HG03175 (cell line): ENCODE measurements around the gene PRKAG2.
"Not testable (repeated sequence)": the region's sequence is repeated elsewhere in the genome, so short reads cannot be mapped to it uniquely, and the experiment has no call there.

Source experiments
- ATAC-seq: cut with Tn5 transposase; IDR thresholded peaks from one replicate; pipeline ENCODE4 v1.9.1; 2021; ENCODE audit warnings: mild to moderate bottlenecking, moderate library complexity; ENCODE audit not compliant: unreplicated experiment

Gene PRKAG2

DNA sequence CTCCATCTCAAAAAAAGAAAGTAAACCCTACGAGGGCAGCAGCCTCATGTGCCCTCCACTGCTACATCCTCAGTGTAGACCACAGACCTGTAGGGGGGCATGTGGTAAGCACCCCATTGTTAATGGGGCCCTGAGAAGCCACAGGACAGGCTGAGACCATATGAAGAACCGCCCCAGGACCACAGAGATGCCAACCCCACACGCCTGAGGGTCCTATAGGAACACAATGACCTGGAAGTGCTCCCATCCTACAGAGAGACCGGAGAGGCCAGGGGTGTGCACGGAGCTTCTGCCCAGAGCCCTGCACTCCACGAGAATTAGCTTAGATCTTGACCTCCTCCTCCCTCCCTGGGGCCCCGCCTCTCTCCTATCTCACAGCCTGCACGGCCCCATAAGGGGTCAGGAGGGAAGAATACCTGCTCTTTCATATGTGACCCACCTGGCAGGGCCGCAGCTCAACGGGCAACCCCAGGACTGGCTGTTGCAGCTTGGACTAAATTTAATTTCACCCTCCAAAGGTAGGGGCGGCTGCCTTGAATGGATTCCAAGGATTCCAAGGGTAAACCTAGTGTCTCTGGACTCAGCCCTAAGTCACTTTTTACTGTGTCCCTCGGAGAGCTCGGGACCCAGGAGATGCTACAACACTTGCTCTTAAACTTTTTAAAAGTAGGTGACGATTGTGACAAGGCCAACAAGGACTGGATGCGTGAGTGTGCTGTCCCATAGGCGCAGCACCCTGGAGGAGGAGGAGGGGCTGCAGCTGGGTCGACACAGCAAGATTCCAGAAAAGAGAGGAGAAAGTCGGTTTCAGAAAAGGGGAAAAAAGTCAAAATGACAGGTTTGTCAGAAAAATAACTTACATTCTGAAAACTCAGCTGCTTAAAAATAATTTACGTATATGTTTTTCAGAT lies 24.2 kb downstream of the PRKAG2 start:
- ATAC-seq: no peak

- no peak for ATAC-seq
Observed at GRCh38 chr7:151851782-151852181, 25.1 kb downstream of the PRKAG2 start.

- ATAC-seq: peak; percentile 60
Observed at GRCh38 chr7:151851145-151851751, 25.7 kb downstream of the PRKAG2 start.

GRCh38 chr7:151850491-151851124 lies 26.3 kb downstream of the PRKAG2 start:
- no peak for ATAC-seq

DNA sequence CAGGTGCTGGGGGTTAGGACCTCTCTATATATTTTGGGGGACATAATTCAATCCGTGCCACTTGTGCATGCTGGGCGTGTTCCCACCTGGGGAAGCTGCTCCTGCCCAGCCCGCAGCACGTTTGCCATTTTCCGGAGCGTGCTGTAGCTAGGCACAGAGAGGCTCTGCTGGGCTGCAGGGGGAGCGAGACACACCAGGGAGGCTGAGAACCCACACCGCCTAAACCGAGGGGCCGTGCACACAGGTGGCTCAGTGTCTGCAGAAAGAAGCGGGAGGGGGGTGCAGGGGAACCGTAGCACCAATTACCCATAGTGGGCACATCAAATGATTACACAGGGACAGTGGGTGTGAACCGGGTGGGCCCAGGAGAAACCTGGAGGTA lies 27.0 kb downstream of the PRKAG2 start:
- ATAC-seq: no peak

- ATAC-seq: no peak
Observed at GRCh38 chr7:151849008-151849878, 27.7 kb downstream of the PRKAG2 start.

- no peak for ATAC-seq
Observed at GRCh38 chr7:151847681-151848081, 29.2 kb downstream of the PRKAG2 start.

DNA sequence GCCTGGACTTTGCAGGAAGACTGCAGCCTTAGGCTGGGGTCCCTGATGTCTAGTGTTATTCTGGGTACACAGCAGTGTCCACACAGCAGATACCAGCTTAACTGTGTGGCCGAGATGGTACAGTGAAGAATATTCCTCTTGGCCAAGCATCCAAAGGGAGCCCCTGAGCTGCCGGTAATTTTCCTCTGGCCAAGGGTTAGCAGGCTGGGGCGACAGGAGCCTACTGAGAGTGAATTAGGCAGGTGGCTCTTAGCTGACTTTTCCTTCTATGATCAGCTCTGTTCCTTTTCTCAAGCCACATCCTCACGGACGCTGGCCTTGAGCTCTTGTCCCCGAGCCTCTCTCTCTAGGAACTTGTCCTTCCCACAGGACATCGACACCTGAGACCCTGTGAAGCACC lies 29.8 kb downstream of the PRKAG2 start:
- ATAC-seq: no peak

DNA sequence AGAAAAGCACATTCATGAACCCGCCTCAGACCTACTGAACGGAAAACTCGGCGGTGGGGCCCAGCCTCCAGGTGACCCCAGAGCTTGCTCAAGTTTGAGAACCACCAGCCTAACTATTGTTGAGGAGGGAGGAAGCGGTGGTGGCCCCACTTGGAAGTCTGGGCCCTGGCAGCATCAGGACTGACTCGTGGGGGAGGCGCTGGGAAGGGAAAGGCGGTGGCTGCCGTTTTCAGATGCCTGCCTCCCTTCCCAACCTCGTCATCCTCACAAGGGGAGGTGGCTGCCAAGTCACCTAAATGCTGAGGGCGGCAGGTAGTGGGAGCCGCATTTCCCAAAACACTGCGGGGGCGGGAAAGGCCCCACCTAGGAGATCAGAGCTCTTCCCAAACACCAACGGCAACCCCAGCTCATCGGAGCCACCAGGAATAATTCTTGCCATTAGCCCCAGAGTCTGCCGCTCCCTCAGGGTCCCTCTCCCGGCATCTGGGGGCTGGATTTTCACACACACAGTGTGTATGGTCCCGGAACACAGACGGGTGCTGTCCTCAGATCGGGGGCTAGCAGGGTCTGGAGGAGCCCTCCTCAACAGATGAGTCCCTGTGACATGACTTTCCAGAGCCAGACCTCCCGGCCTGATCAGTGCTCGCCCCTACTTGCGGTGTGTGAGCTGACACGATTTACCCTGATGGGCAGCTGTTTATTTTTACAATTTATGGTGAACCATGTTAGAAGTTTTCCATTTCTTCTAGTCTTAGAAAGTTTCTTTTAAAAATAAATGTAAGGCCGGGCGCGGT lies 31.3 kb downstream of the PRKAG2 start:
- ATAC-seq: no peak

DNA sequence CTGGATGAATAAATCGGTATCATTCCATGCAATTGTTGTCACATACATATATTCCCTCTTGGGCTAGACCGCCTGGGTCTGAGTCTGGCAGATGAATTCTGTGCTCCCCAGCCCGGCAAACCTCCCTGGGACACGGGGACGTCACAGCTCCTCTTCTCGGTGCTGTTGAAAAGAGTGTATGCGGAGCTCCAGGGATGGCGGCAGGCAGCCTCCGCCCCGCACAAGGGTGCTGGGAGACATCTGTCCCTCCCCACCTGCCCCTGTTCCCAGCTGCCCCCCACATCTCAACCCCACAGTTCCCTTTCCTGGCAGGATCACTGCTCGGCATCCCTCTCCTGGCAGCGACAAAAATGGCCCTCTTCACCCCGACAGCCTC lies 32.1 kb downstream of the PRKAG2 start:
- ATAC-seq: no peak

DNA sequence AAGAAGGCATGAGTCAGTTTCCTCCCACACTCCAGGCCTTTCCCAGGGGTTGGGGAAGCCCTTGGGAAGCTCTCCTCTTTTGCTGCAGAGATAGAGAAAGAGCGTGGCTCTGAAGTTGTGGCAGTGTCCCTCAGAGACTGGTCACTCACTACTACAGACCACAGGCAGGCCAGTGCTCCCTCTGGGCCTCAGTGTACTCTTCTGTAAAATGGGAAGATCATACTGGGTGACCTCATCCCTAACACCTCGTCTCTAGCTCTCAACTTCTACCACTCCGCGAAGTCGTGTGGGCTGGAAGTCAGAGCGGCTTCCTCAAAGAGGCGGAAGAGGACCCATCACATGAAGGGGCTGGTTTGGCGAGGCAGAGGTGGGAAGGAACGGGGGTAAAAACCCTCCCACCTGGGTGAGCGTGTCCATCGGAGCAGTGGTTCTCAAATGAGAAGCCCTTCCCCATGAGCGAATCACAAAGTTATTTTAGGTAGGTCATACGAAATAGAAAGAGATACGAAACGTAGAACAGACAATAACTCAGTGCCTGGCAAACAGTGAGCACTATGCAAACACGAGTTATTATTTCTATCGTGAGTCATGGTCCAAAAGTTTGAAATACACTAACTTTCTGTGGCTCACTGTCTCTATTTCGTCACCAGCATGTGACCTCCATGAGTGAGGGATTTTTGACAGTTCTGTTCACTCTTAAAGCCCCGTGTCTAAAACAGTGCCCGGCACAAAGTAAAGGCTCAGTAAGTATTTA lies 32.7 kb downstream of the PRKAG2 start:
- no peak for ATAC-seq

- no peak for ATAC-seq
Observed at GRCh38 chr7:151843181-151843580, 33.7 kb downstream of the PRKAG2 start.

GRCh38 chr7:151841395-151842051 lies 35.4 kb downstream of the PRKAG2 start:
- ATAC-seq: not testable (repeated sequence)

DNA sequence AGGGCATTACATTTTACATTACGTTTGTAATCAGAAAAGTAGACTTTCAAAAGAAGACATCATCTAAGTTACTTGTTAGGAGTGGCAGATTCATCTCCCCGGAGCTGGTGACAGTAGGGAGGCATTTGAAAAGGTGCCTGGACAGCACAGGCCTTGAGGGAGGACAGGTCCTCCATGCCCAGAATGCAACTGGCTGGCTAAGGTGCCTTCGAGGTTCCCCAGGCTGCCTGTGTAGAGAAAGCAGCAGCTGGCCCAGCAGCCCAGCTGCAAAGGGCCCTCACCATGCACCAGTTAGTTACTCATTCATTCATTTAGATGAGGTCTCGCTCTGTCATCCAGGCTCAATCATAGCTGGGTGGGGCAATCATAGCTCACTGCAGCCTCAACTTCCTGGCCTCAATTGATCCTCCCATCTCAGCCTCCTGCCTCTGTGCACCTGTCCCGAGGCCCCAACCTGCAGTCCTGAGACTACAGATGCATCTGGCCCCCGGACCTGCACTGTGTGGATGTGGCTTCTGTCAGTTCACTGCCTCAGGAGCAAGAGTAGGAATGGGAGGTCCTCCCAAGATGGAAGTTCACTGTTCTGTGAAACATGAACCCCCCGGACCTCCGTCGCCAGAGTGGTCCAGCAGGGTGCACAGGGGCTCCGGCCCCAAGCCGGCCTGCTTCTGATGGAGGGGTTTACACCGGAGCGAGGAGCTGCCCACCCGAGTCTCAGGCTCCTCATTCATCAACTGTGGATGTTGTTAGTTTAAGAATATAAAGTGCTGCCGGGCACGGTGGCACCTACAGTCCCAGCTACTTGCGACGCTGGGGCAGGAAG lies 36.6 kb downstream of the PRKAG2 start:
- no peak for ATAC-seq

GRCh38 chr7:151839451-151839921 lies 37.4 kb downstream of the PRKAG2 start:
- peak; percentile 3 for ATAC-seq

- ATAC-seq: peak; percentile 78
Observed at GRCh38 chr7:151838861-151839381, 38.0 kb downstream of the PRKAG2 start.

- no peak for ATAC-seq
Observed at GRCh38 chr7:151838072-151838471, 38.8 kb downstream of the PRKAG2 start.
